ENCODE data around the gene SYTL3. TPM values are rescaled to one million over a fixed set of nuclear protein-coding genes. Genes with fewer than 3 reads are reported as not detected.
"Not testable (repeated sequence)": the region's sequence is repeated elsewhere in the genome, so short reads cannot be mapped to it uniquely, and the experiment has no call there.

SYTL3 gene
- total RNA-seq, 1 experiment from 2014 or later = 16.4 TPM

DNA sequence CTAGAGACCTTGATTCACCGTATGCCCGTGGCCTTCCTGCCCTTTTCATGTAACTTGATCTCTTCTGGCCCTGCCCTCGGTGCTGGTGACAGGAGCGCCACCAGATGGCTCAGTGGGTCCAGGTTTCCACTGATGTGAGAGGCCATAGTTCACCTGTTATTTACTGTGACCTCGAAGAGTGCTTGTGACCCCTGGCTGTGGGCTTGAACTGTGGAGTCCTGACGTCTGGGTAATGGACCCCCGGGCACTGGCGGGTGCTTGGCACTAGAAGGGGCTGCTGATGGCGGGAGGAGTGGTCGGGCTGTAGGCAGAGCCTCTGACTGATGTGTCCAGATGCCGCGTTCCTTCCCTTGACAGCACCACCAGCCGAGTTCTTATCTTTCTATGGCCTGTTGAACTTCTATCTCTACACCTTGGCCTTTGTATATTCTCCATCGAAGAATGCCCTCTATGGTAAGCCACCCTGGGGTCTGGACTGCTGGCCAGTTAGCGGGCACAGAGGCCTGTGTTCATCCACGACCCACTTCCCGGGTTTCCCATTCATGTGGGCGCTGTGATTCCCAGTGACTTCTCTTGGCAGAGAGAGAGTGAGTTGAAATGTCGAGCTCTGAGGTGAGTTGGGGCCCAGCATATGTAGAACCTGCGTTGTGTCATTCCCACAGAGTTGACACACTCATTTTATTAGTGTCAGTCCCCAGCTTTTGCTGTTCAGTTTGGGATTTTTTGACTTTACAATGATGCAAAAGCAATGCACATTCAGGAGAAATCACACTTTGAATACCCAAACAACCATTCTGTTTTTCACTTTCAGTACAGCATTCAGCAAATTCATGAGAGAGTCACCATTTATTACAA lies 20.3 kb upstream of the SYTL3 start:
- H3K27me3 ChIP-seq = no peaks in the 10 kb centered on the region
- no peaks in the 10 kb centered on the region for H3K9me3 ChIP-seq (replicated peaks)
- peaks cover 24% of the 10 kb centered on the region for H3K36me3 ChIP-seq
- peak in 1 of 2 experiments; percentile 23 for DNase-seq
- H3K4me3 ChIP-seq = no peak overlapping the region
- no peak overlapping the region for H3K27ac ChIP-seq
- no peaks in the 10 kb centered on the region for H3K4me1 ChIP-seq

- no peaks in the 10 kb centered on the region for H3K9me3 ChIP-seq (replicated peaks)
- no peaks in the 10 kb centered on the region for H3K27me3 ChIP-seq
- H3K4me1 ChIP-seq = no peaks in the 10 kb centered on the region
- peaks cover 32% of the 10 kb centered on the region for H3K36me3 ChIP-seq
- H3K4me3 ChIP-seq = no peak overlapping the region
- DNase-seq = no peak
- H3K27ac ChIP-seq = no peak overlapping the region
Measured at GRCh38 chr6:158630938-158631616, 18.8 kb upstream of the SYTL3 start.

- no peak for DNase-seq
- H3K9me3 ChIP-seq (replicated peaks) = no peaks in the 10 kb centered on the region
- H3K4me3 ChIP-seq = no peak overlapping the region
- no peaks in the 10 kb centered on the region for H3K27me3 ChIP-seq
- H3K4me1 ChIP-seq = no peaks in the 10 kb centered on the region
- no peak overlapping the region for H3K27ac ChIP-seq
- peaks cover 36% of the 10 kb centered on the region for H3K36me3 ChIP-seq
Measured at GRCh38 chr6:158631678-158632537, 17.9 kb upstream of the SYTL3 start.

GRCh38 chr6:158632538-158633119 lies 17.2 kb upstream of the SYTL3 start:
- not testable (repeated sequence) for H3K4me3 ChIP-seq; H3K27me3 ChIP-seq; H3K9me3 ChIP-seq (replicated peaks); H3K27ac ChIP-seq; DNase-seq; H3K4me1 ChIP-seq
- H3K36me3 ChIP-seq = peaks cover 41% of the 10 kb centered on the region

GRCh38 chr6:158633127-158633526 lies 16.7 kb upstream of the SYTL3 start:
- peaks cover 41% of the 10 kb centered on the region for H3K36me3 ChIP-seq
- H3K27ac ChIP-seq = no peak overlapping the region
- no peak for DNase-seq

DNA sequence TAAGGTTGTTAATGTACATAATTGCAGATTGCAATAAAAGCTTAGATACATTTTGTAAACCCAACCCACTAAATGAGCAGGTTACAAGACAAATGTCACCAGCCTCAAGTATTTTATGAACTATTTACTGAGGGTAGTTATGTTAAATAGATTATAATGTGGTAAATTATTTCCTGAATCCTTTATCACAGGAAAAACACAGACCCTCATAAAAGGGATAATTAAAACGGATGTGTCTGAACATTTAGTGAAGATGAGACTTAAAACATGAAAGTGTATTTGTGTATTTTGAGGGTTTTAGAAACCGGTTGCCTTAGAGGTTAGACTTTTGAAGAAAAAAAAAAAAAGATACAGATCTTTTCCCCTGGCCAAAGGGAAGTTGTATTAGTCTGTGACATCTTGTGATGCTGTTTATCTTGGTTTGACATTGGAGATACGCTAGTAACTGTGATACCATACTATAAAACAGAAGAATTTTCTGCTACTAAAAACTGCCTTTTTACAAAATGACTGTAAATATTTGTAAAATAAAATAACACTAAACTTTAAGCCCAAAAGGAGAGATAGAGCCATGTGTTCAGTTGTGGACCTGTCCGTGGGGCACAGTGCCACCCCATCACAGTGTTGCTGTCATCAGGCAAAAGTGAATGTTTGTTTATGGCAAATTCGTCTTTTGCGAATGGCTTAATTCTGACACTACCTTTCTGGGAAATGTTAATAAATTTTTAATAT lies 15.0 kb upstream of the SYTL3 start:
- no peaks in the 10 kb centered on the region for H3K9me3 ChIP-seq (replicated peaks)
- H3K27ac ChIP-seq = no peak overlapping the region
- no peak for DNase-seq
- H3K4me3 ChIP-seq = no peak overlapping the region
- H3K36me3 ChIP-seq = peaks cover 35% of the 10 kb centered on the region
- H3K27me3 ChIP-seq = no peaks in the 10 kb centered on the region
- H3K4me1 ChIP-seq = no peaks in the 10 kb centered on the region

More at GRCh38 chr6:158633127-158633526, 16.7 kb upstream of the SYTL3 start:
- Histone ChIP-seq H3K4me1 (no peaks in the 10 kb centered on the region), H3K4me3 (no peak overlapping the region), H3K9me3 (replicated peaks) (no peaks in the 10 kb centered on the region), H3K27me3 (no peaks in the 10 kb centered on the region)

- Histone ChIP-seq H3K27ac (no peak overlapping the region), H3K9me3 (replicated peaks) (no peaks in the 10 kb centered on the region), H3K4me1 (no peaks in the 10 kb centered on the region), H3K27me3 (no peaks in the 10 kb centered on the region), H3K36me3 (peaks cover 36% of the 10 kb centered on the region), H3K4me3 (no peak overlapping the region)
- no peak for DNase-seq
Measured at GRCh38 chr6:158635427-158636073, 14.3 kb upstream of the SYTL3 start.

- Histone ChIP-seq H3K4me1 (no peaks in the 10 kb centered on the region), H3K9me3 (replicated peaks) (no peaks in the 10 kb centered on the region), H3K27ac (no peak overlapping the region), H3K36me3 (peaks cover 33% of the 10 kb centered on the region), H3K27me3 (no peaks in the 10 kb centered on the region), H3K4me3 (no peak overlapping the region)
- DNase-seq = no peak
Measured at GRCh38 chr6:158636778-158637177, 13.1 kb upstream of the SYTL3 start.

GRCh38 chr6:158638324-158638854 lies 11.5 kb upstream of the SYTL3 start:
- no peak for DNase-seq
- Histone ChIP-seq H3K36me3 (peaks cover 31% of the 10 kb centered on the region), H3K27me3 (no peaks in the 10 kb centered on the region), H3K4me1 (peaks cover 9% of the 10 kb centered on the region), H3K27ac (no peak overlapping the region), H3K9me3 (replicated peaks) (no peaks in the 10 kb centered on the region), H3K4me3 (no peak overlapping the region)

DNA sequence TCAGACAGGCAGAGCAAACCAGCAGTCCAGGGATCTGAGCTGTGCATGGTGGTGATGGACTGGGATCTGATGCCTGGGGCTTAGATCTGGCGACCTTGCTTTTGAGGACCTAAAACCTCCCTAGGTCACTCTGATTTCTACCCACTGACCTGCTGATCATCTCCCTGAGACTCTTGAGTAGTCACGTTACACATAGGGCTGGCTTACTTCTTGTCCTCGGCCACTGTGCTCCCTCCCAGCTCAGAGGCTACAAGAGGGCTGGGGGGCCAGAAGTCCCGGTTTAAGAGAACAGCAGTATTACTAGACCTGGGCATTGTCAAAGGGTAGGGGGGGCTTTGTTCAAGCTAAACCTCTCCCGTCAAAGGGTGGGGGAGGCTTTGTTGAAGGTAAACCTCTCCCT lies 10.8 kb upstream of the SYTL3 start:
- Histone ChIP-seq H3K9me3 (replicated peaks) (no peaks in the 10 kb centered on the region), H3K27ac (no peak overlapping the region), H3K27me3 (no peaks in the 10 kb centered on the region), H3K4me3 (no peak overlapping the region), H3K36me3 (peaks cover 26% of the 10 kb centered on the region), H3K4me1 (peaks cover 12% of the 10 kb centered on the region)
- DNase-seq = no peak

GRCh38 chr6:158640519-158640918 lies 9.3 kb upstream of the SYTL3 start:
- DNase-seq = no peak
- peaks cover 12% of the 10 kb centered on the region for H3K4me1 ChIP-seq
- H3K27me3 ChIP-seq = no peaks in the 10 kb centered on the region
- no peak overlapping the region for H3K27ac ChIP-seq
- H3K9me3 ChIP-seq (replicated peaks) = no peaks in the 10 kb centered on the region
- no peak overlapping the region for H3K4me3 ChIP-seq
- H3K36me3 ChIP-seq = peaks cover 15% of the 10 kb centered on the region

GRCh38 chr6:158642097-158642601 lies 7.7 kb upstream of the SYTL3 start:
- Histone ChIP-seq H3K9me3 (replicated peaks) (no peaks in the 10 kb centered on the region), H3K27me3 (no peaks in the 10 kb centered on the region), H3K27ac (no peak overlapping the region), H3K4me1 (peaks cover 12% of the 10 kb centered on the region), H3K36me3 (0 out of 2 replicates have a peak, but pooled peaks cover 7% of the 10 kb centered on the region), H3K4me3 (no peak overlapping the region)
- DNase-seq = no peak

DNA sequence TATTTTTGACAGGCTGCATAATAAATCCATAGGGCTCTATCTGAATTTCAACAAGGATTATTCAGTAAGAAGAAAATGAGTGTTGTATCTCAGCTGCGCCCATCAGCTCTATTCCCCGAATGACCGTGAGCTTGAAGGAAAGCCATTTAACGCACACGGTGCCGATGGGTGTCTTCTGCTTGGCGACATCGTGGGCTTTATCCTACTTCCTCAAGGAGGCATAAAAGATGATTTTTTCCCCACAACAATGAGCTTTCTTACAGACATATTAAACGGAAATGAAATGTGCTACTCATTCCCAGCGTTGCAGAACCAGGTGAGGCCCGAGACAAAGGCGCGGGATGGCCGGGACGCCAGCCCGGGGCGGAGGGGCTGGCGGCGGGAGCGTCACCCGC lies 6.0 kb upstream of the SYTL3 start:
- Histone ChIP-seq H3K27ac (peak overlapping the region; percentile 87), H3K4me3 (peak overlapping the region; percentile 93), H3K27me3 (no peaks in the 10 kb centered on the region), H3K36me3 (0 out of 2 replicates have a peak, but pooled peaks cover 3% of the 10 kb centered on the region), H3K4me1 (peaks cover 12% of the 10 kb centered on the region), H3K9me3 (replicated peaks) (no peaks in the 10 kb centered on the region)
- DNase-seq = no peak

Data from SJCRH30 (cell line).